OCI-LY1 (cell line): ENCODE results near the gene TMCC1.
"Not testable (repeated sequence)": the region's sequence is repeated elsewhere in the genome, so short reads cannot be mapped to it uniquely, and the experiment has no call there.

Source experiments
- CTCF ChIP-seq: fragments of 200-600 bp; sonication (generic), shearing (Covaris generic); IDR thresholded peaks from 2 replicates; pipeline ENCODE4 v1.5.1; 2017; ENCODE audit warnings: mild to moderate bottlenecking, antibody characterized with exemption, low read length, moderate library complexity, mixed read lengths
- EZH2 ChIP-seq: fragments of 200-600 bp; sonication (generic), shearing (Covaris generic); IDR thresholded peaks from 2 replicates; pipeline ENCODE4 v1.8.0; 2017; ENCODE audit warnings: borderline replicate concordance, mixed run types, mild to moderate bottlenecking, antibody characterized with exemption, low read length, moderate library complexity, mixed read lengths

- not testable (repeated sequence) for TF ChIP-seq CTCF, EZH2
Observed at GRCh38 chr3:129901272-129901671, 7.8 kb upstream of the TMCC1 start.
